ENCODE measurements around the gene DCLRE1C. TPM values are rescaled to one million over a fixed set of nuclear protein-coding genes. Genes with fewer than 3 reads are reported as not detected.

Gene DCLRE1C
- total and polyA plus RNA-seq, 9 of the 15 experiments (the other 6 are each of a cell fraction or from before 2014, with no cell fraction given), result 8.8 to 22.2 (median 13.9) TPM

DNA sequence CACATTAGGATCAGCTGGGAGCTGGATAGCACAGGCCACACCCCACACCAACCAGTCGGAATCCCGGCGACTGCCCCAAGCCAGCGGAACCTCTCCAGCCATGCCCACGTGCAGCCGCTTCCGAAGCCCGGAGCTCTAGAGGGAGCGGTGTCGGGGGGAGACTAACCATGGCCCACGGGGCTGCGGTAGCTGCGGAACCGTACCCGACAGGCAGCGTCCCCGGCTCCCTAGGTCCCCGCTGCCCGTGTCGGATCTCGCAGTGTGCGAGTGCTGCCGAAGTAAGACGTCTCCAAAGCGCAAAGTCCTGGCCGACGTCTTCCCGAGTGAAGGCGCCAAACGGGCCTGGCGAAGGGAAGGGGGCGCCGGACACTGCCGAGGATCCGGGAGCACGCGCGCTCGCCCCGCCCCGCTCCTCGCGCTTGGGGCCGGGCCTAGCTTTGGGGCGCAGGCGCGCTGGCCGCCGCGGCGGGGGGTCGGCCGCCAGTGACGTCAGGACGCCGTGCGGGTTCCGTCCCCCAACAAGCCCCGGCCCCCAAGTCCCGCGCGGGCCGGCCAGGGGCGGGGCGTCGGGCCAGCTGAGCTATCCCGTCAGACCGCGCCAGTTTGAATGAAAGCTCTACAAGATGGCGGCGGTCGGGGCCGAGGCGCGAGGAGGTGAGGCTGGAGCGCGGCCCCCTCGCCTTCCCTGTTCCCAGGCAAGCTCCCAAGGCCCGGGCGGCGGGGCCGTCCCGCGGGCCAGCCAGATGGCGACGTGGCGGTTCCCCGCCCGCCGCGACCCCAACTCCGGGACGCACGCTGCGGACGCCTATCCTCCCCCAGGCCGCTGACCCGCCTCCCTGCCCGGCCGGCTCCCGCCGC lies 75.4 kb downstream of the DCLRE1C start, which contains the start of gene SUV39H2 (continued):
- no peak for TF ChIP-seq ZNF778 (CRISPR knock-in tag; IDR thresholded peaks at IDR 0.05)
- TF ChIP-seq ZFP36 (IDR thresholded peaks at IDR 0.05; ENCODE audit: low read depth, low read length, partially characterized antibody), result no peak
- TF ChIP-seq ATF2 (CRISPR knock-in tag; IDR thresholded peaks at IDR 0.05), result no peak
- TF ChIP-seq ZBED1 (IDR thresholded peaks at IDR 0.05), result no peak
- TF ChIP-seq, protein P1, sequence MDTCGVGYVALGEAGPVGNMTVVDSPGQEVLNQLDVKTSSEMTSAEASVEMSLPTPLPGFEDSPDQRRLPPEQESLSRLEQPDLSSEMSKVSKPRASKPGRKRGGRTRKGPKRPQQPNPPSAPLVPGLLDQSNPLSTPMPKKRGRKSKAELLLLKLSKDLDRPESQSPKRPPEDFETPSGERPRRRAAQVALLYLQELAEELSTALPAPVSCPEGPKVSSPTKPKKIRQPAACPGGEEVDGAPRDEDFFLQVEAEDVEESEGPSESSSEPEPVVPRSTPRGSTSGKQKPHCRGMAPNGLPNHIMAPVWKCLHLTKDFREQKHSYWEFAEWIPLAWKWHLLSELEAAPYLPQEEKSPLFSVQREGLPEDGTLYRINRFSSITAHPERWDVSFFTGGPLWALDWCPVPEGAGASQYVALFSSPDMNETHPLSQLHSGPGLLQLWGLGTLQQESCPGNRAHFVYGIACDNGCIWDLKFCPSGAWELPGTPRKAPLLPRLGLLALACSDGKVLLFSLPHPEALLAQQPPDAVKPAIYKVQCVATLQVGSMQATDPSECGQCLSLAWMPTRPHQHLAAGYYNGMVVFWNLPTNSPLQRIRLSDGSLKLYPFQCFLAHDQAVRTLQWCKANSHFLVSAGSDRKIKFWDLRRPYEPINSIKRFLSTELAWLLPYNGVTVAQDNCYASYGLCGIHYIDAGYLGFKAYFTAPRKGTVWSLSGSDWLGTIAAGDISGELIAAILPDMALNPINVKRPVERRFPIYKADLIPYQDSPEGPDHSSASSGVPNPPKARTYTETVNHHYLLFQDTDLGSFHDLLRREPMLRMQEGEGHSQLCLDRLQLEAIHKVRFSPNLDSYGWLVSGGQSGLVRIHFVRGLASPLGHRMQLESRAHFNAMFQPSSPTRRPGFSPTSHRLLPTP (IDR thresholded peaks at IDR 0.05; ENCODE audit: borderline replicate concordance, extremely low read depth, insufficient read length), result no peak
- TF ChIP-seq RAD21 (CRISPR knock-in tag; conservative IDR thresholded peaks at IDR 0.05 in 1 of 2, IDR thresholded peaks at IDR 0.05 in 1 of 2), result no peak
- TF ChIP-seq POLR2AphosphoS5 (IDR thresholded peaks at IDR 0.05; ENCODE audit: control insufficient read depth, insufficient read depth, low read depth, low read length), result peak; percentile 71
- no peak for TF ChIP-seq KHSRP (IDR thresholded peaks at IDR 0.05)
- TF ChIP-seq, protein P2, sequence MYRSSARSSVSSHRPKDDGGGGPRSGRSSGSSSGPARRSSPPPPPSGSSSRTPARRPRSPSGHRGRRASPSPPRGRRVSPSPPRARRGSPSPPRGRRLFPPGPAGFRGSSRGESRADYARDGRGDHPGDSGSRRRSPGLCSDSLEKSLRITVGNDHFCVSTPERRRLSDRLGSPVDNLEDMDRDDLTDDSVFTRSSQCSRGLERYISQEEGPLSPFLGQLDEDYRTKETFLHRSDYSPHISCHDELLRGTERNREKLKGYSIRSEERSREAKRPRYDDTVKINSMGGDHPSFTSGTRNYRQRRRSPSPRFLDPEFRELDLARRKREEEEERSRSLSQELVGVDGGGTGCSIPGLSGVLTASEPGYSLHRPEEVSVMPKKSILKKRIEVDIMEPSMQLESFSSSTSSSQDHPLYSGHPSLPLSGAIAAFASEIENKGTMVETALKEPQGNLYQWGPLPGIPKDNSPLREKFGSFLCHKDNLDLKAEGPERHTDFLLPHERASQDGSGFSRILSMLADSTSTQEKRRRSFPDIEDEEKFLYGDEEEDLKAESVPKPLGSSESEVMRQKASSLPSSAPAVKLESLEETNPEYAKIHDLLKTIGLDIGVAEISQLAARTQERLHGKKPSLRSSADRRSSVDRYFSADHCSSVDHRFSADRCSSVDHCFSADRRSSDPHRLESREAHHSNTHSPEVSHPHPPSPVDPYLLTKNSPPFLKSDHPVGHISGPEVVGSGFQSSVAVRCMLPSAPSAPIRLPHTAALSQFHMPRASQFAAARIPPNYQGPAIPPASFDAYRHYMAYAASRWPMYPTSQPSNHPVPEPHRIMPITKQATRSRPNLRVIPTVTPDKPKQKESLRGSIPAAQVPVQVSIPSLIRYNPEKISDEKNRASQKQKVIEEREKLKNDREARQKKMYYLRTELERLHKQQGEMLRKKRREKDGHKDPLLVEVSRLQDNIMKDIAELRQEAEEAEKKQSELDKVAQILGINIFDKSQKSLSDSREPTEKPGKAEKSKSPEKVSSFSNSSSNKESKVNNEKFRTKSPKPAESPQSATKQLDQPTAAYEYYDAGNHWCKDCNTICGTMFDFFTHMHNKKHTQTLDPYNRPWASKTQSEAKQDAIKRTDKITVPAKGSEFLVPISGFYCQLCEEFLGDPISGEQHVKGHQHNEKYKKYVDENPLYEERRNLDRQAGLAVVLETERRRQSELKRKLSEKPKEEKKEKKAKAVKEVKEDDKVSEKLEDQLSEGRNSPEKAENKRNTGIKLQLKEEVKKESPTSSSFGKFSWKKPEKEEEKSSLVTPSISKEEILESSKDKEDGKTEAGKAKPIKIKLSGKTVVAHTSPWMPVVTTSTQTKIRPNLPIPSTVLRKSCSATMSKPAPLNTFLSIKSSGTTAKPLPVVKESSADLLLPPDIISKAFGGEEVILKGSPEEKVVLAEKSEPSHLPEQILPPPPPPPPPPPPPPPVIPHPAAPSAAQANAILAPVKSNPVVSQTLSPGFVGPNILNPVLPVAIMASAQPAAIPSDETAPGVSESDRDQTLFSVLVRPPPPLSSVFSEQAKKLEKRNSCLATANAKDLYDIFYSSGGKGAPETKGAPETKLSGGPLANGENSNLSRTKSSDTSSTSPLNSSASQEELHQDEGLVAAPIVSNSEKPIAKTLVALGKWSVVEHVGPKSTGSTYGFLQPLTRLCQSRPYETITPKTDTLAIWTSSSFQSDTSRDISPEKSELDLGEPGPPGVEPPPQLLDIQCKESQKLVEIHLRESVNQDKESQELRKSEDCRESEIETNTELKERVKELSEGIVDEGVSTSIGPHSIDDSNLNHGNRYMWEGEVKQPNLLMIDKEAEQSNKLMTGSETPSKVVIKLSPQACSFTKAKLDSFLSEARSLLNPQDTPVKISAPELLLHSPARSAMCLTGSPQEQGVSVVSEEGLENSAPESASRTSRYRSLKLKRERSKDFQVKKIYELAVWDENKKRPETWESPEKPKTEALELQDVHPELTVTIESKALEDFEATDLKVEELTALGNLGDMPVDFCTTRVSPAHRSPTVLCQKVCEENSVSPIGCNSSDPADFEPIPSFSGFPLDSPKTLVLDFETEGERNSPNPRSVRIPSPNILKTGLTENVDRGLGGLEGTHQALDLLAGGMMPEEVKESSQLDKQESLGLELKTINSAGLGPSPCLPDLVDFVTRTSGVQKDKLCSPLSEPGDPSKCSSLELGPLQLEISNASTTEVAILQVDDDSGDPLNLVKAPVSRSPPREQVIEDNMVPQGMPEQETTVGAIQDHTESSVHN (IDR thresholded peaks at IDR 0.05; ENCODE audit: borderline replicate concordance in 1 of 2, low read depth in 1 of 2), result no peak
- TF ChIP-seq NR2F6 (CRISPR knock-in tag; IDR thresholded peaks at IDR 0.05), result no peak
- no peak for TF ChIP-seq HEY1 (CRISPR knock-in tag; IDR thresholded peaks at IDR 0.05; ENCODE audit: borderline replicate concordance)
